H1 (cell line): ENCODE data around the gene IFT81. TPM values are rescaled to one million over a fixed set of nuclear protein-coding genes. Genes with fewer than 3 reads are reported as not detected.
A peak's percentile ranks its signal among the peaks of the same experiment; 100 is the strongest.

Experiments used
- CTCF ChIA-PET: fragments of 300-600 bp; sonication (Branson Sonifier 250); formaldehyde crosslinking; loops from one replicate; lab custom pipeline; 2021; ENCODE audit not compliant: partially characterized antibody; lab: Charles Lee
- POLR2A ChIA-PET: fragments of 300-600 bp; sonication (Branson Sonifier 250); formaldehyde crosslinking; loops from one replicate; lab custom pipeline; 2021; ENCODE audit warnings: inconsistent platforms; ENCODE audit not compliant: partially characterized antibody; lab: Charles Lee
- DNase-seq, 2 experiments: peaks; one replicate each; pipeline versions ENCODE4 v3.0.0 to v3.0.0-alpha.2; 2010 to 2022; ENCODE audit warnings: low spot score in 2 of 2, low read depth in 1 of 2, mixed read lengths in 1 of 2
- FAIRE-seq: peaks from 2 replicates; lab custom pipeline; 2011; peaks lifted over from hg19 to GRCh38; lab: Jason Lieb, UNC
- H2AFZ ChIP-seq: 2 replicates; pipeline ENCODE4 v1.8.1; 2012; ENCODE audit warnings: low read length, inconsistent platforms
- H2AK5ac ChIP-seq: 2 replicates; pipeline ENCODE4 v1.6.1; 2013; ENCODE audit warnings: low read depth, low read length
- H2BK120ac ChIP-seq: replicated peaks from 2 replicates; pipeline ENCODE3; 2013; ENCODE audit warnings: low read depth, low read length, inconsistent platforms
- H2BK12ac ChIP-seq: 2 replicates; pipeline ENCODE4 v1.6.1; 2013; ENCODE audit warnings: low read depth, low read length
- H2BK15ac ChIP-seq: 2 replicates; pipeline ENCODE4 v1.6.1; 2013; ENCODE audit warnings: low read length
- H2BK20ac ChIP-seq: 2 replicates; pipeline ENCODE4 v1.6.1; 2013; ENCODE audit warnings: low read length
- H2BK5ac ChIP-seq: 2 replicates; pipeline ENCODE4 v1.6.1; 2013; ENCODE audit warnings: low read depth, low read length
- H3K14ac ChIP-seq: 2 replicates; pipeline ENCODE4 v1.6.1; 2013; ENCODE audit warnings: inconsistent platforms; ENCODE audit not compliant: insufficient read length
- H3K18ac ChIP-seq: 2 replicates; pipeline ENCODE4 v1.6.1; 2013; ENCODE audit warnings: low read length; ENCODE audit errors: extremely low read depth
- H3K23ac ChIP-seq: 2 replicates; pipeline ENCODE4 v1.6.1; 2013; ENCODE audit warnings: inconsistent platforms; ENCODE audit not compliant: insufficient read length
- H3K23me2 ChIP-seq: 2 replicates; pipeline ENCODE4 v1.6.1; 2013; ENCODE audit warnings: low read depth, low read length
- H3K27ac ChIP-seq: 2 replicates; pipeline ENCODE4 v1.6.1; 2011; ENCODE audit warnings: low read depth, low read length, inconsistent platforms
- H3K27me3 ChIP-seq, 4 experiments: replicated peaks in 1 of 4; 1 replicate in 1 of 4; 2 replicates in 3 of 4; pipeline versions ENCODE4 v1.6.1 to v1.8.1; 2011 to 2013; ENCODE audit warnings: low read length in 3 of 4, mild to moderate bottlenecking in 3 of 4, inconsistent platforms in 2 of 4, mixed read lengths in 2 of 4, moderate library complexity in 1 of 4; ENCODE audit not compliant: control insufficient read depth in 3 of 4, insufficient read depth in 3 of 4; ENCODE audit errors: extremely low read depth in 1 of 4
- H3K36me3 ChIP-seq, 4 experiments: 2 replicates each; pipeline versions ENCODE4 v1.6.1 to v1.8.1; 2011 to 2013; ENCODE audit warnings: mild to moderate bottlenecking in 4 of 4, low read length in 3 of 4, moderate library complexity in 2 of 4, control low read depth in 1 of 4, inconsistent platforms in 1 of 4; ENCODE audit not compliant: insufficient read depth in 4 of 4, control insufficient read depth in 2 of 4
- H3K4ac ChIP-seq: replicated peaks from 2 replicates; pipeline ENCODE3; 2013; ENCODE audit warnings: low read length, low read depth, mixed read lengths, inconsistent platforms; ENCODE audit not compliant: insufficient read length
- H3K4me1 ChIP-seq, 4 experiments: replicated peaks in 1 of 4; 1 replicate in 1 of 4; 2 replicates in 3 of 4; pipeline versions ENCODE4 v1.6.1 to v1.8.1; 2011 to 2013; ENCODE audit warnings: low read length in 3 of 4, inconsistent platforms in 2 of 4, mixed read lengths in 1 of 4; ENCODE audit not compliant: insufficient read depth in 4 of 4, control insufficient read depth in 3 of 4
- H3K4me2 ChIP-seq, 2 experiments: 2 replicates each; pipeline versions ENCODE4 v1.6.1 to v1.8.1; 2011 to 2013; ENCODE audit warnings: low read depth in 2 of 2, low read length in 2 of 2, control low read depth in 1 of 2, inconsistent platforms in 1 of 2, mild to moderate bottlenecking in 1 of 2; ENCODE audit not compliant: insufficient read depth in 1 of 2
- H3K4me3 ChIP-seq, 4 experiments: fragments of 200-600, 300-600 bp in 1 of 4; sonication (generic), shearing (Covaris generic), sonication (Bioruptor Twin) in 1 of 4; 2 replicates each; pipeline versions ENCODE4 v1.5.1 to v1.8.1; 2011 to 2016; ENCODE audit warnings: low read length in 4 of 4, low read depth in 3 of 4, control low read depth in 2 of 4, inconsistent platforms in 2 of 4, mild to moderate bottlenecking in 2 of 4, mixed read lengths in 1 of 4, moderate library complexity in 1 of 4; ENCODE audit not compliant: insufficient read depth in 2 of 4; ENCODE audit errors: extremely low read depth in 1 of 4
- H3K56ac ChIP-seq: replicated peaks from 2 replicates; pipeline ENCODE3; 2013; ENCODE audit warnings: low read depth, mild to moderate bottlenecking, mixed read lengths, low read length, inconsistent platforms; ENCODE audit not compliant: insufficient read length
- H3K79me1 ChIP-seq: 2 replicates; pipeline ENCODE4 v1.6.1; 2013; ENCODE audit warnings: low read depth, low read length, control low read depth
- H3K79me2 ChIP-seq, 2 experiments: 2 replicates each; pipeline versions ENCODE4 v1.6.1 to v1.8.1; 2012 to 2013; ENCODE audit warnings: low read length in 2 of 2, mild to moderate bottlenecking in 2 of 2, inconsistent platforms in 1 of 2; ENCODE audit not compliant: insufficient read depth in 2 of 2, control insufficient read depth in 1 of 2
- H3K9ac ChIP-seq, 4 experiments: replicated peaks in 1 of 4; 1 replicate in 1 of 4; 2 replicates in 3 of 4; pipeline versions ENCODE4 v1.6.1 to v1.8.1; 2011 to 2013; ENCODE audit warnings: low read depth in 3 of 4, low read length in 3 of 4, control low read depth in 2 of 4, mild to moderate bottlenecking in 2 of 4, moderate library complexity in 2 of 4, inconsistent platforms in 1 of 4; ENCODE audit errors: extremely low read depth in 1 of 4
- H3K9me3 ChIP-seq, 2 experiments: 2 replicates each; pipeline versions ENCODE4 v1.6.1 to v1.8.1; 2012 to 2013; ENCODE audit warnings: mild to moderate bottlenecking in 2 of 2, moderate library complexity in 2 of 2, control low read depth in 1 of 2, inconsistent platforms in 1 of 2, low read depth in 1 of 2, low read length in 1 of 2, mixed read lengths in 1 of 2; ENCODE audit not compliant: insufficient read depth in 2 of 2
- H4K20me1 ChIP-seq, 2 experiments: replicated peaks in 1 of 2; 2 replicates each; pipeline versions ENCODE3 to v1.8.1; 2011 to 2013; ENCODE audit warnings: inconsistent platforms in 2 of 2, low read length in 2 of 2, mild to moderate bottlenecking in 1 of 2; ENCODE audit not compliant: insufficient read depth in 2 of 2, control insufficient read depth in 1 of 2
- H4K5ac ChIP-seq: 2 replicates; pipeline ENCODE4 v1.6.1; 2013; ENCODE audit warnings: low read length, low read depth, mixed read lengths, inconsistent platforms; ENCODE audit not compliant: insufficient read length
- H4K8ac ChIP-seq: 2 replicates; pipeline ENCODE4 v1.8.0; 2013; ENCODE audit warnings: mild to moderate bottlenecking, moderate library complexity, low read length, inconsistent platforms; ENCODE audit not compliant: insufficient read depth; ENCODE audit errors: extremely low read depth
- H4K91ac ChIP-seq: replicated peaks from 2 replicates; pipeline ENCODE3; 2013; ENCODE audit warnings: low read length, mixed read lengths, inconsistent platforms; ENCODE audit not compliant: insufficient read length
- KDM4A ChIP-seq: IDR thresholded peaks from one replicate; pipeline ENCODE4 v1.7.1; 2012; ENCODE audit warnings: low read depth, mild to moderate bottlenecking, moderate library complexity, low read length, inconsistent platforms; ENCODE audit not compliant: severe bottlenecking
- SIRT6 ChIP-seq: IDR thresholded peaks from one replicate; pipeline ENCODE4 v1.7.1; 2012; ENCODE audit warnings: low read length, inconsistent platforms
- TAF1 ChIP-seq: IDR thresholded peaks from 2 replicates; pipeline ENCODE4 v1.6.1; 2011; ENCODE audit warnings: mild to moderate bottlenecking, low read depth, low read length
- WGBS, 2 experiments: shearing (Covaris generic) in 1 of 2; methylation state at CpG; one replicate each; pipeline versions ENCODE4 v1.1.6 to v1.1.7; 2013 to 2015; ENCODE audit warnings: low lambda C conversion rate in 2 of 2, mixed read lengths in 2 of 2, inconsistent platforms in 1 of 2, low coverage in 1 of 2, missing lambda C conversion rate in 1 of 2; ENCODE audit not compliant: insufficient replicate concordance in 2 of 2, insufficient coverage in 1 of 2, insufficient read length in 1 of 2; ENCODE audit errors: extremely low coverage in 1 of 2, missing lambda C conversion rate in 1 of 2; 5-methylcytosine and 5-hydroxymethylcytosine counted together
- polyA plus RNA-seq, 7 experiments: library from polyadenylated mRNA; depleted of rRNA in 3 of 7; stranded (reverse) in 5 of 7; unstranded in 2 of 7; fragments of >200 nt in 5 of 7; fragments of 200-250 nt in 2 of 7; gene quantifications; 1 replicate in 5 of 7; 2 replicates in 1 of 7; 4 replicates in 1 of 7; pipeline versions ENCODE4 v1.2.1 to v1.2.3, GENCODE V29; 2011 to 2013; ENCODE audit warnings: missing spikeins in 2 of 7, mixed read lengths in 2 of 7
- total RNA-seq: library from RNA; stranded (reverse); fragmentation: NEBNext Ultra II Directional; extraction: Animal tissue kit (Norgen Biotek cat#: 25700); gene quantifications from 2 replicates; pipeline ENCODE4 v1.2.1, GENCODE V29; 2021

The IFT81 gene
- total and polyA plus RNA-seq, 2 of the 8 experiments (the other 6 are each of a cell fraction or from before 2014, with no cell fraction given) = 4.1 to 14.5 TPM

GRCh38 chr12:110080410-110080809, 43.7 kb upstream of the IFT81 start:
- Histone ChIP-seq H3K9ac (no peak overlapping the region), H2BK20ac (no peak overlapping the region), H4K5ac (no peak overlapping the region), H3K79me2 (no peaks in the 10 kb centered on the region), H3K9me3 (no peaks in the 10 kb centered on the region), H2AK5ac (no peak overlapping the region), H2BK15ac (no peak overlapping the region), H4K8ac (no peak overlapping the region), H3K56ac (no peak overlapping the region), H3K27ac (no peak overlapping the region), H3K23me2 (no peaks in the 10 kb centered on the region), H3K36me3 (no peaks in the 10 kb centered on the region), H2AFZ (no peak overlapping the region), H4K20me1 (no peaks in the 10 kb centered on the region), H3K4me2 (no peak overlapping the region), H2BK120ac (no peak overlapping the region), H3K23ac (no peak overlapping the region), H2BK5ac (no peak overlapping the region), H4K91ac (no peak overlapping the region), H3K79me1 (no peaks in the 10 kb centered on the region), H3K4me1 (no peaks in the 10 kb centered on the region), H3K27me3 (no peaks in the 10 kb centered on the region), H3K18ac (no peak overlapping the region), H2BK12ac (no peak overlapping the region), H3K4ac (peak overlapping the region; percentile 32), H3K14ac (no peak overlapping the region), H3K4me3 (no peak overlapping the region)
- POLR2A ChIA-PET = no interaction called here
- 89% methylated on average over 7 of the region's 7 CpGs; no CpG with 5 or more reads in 1 of the 2 experiments for WGBS, 2 experiments
- DNase-seq (no peak), FAIRE-seq (no peak)
- CTCF ChIA-PET = interaction anchor here (0.6 to 1.9 kb wide), 4 partner anchors 10 to 276 kb away, joined by 3 to 5 read pairs (median 4); no protein-coding TSS in a partner anchor
- TF ChIP-seq TAF1 = no peak
- TF ChIP-seq SIRT6 = no peak
- TF ChIP-seq KDM4A = no peak
